CD4-positive, alpha-beta T cell treated with Interleukin-21 for 1 hour (primary cell): Measurements from ENCODE around the gene IPPK.

Experiments
- DNase-seq: peaks from one replicate; pipeline ENCODE4 v3.0.0-alpha.2; 2020

Gene IPPK

DNA sequence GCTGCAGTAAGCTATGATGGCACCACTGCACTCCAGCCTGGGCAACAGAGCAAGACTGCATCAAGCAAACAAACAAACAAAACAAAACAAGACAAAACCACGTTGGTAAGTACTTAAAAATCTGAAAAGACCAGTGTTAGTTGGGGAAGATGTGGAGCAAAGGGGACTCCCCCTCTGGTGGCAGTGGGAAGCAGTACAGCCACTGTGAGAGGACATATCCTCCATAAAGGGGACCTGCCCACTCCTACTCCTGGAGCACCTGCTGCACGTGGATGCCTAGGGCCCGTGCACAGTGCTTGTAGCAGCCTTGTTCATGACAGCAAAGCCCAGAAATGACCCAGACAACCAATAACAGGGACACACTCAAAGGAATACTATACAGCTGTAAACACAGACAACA, 17.0 kb upstream of the IPPK start:
- no peak for DNase-seq

DNA sequence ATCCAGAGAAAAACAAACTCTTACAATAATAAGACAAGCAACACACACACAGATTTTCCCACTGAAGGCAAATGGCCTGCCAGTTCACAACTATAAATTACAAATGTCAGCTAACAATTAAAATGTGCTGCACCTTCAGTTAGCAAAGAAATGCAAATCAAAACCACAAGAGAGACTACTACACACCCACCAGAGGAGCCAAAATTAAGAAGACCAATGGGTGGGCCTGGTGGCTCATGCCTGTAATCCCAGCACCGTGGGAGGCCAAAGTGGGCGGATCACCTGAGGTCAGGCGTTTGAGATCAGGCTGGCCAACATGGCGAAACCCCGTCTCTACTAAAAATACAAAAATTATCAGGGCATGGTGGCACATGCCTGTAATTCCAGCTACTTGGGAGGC, 15.1 kb upstream of the IPPK start:
- no peak for DNase-seq

DNA sequence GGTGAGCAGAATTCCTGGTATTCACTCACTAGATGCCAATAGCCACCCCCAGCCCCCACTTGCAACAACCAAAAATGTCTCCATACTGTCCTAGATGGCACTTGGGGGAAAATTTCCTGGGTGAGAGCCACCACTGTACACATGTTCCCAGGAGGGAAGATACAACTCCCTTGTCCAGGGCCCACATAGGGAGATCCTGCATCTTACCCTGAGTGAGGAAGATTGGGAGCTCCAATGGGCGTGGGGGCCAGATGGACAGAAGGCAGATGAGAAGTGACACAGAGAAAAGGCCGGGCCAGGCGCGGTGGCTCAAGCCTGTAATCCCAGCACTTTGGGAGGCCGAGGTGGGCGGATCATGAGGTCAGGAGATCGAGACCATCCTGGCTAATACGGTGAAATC, 12.3 kb upstream of the IPPK start:
- no peak for DNase-seq

DNA sequence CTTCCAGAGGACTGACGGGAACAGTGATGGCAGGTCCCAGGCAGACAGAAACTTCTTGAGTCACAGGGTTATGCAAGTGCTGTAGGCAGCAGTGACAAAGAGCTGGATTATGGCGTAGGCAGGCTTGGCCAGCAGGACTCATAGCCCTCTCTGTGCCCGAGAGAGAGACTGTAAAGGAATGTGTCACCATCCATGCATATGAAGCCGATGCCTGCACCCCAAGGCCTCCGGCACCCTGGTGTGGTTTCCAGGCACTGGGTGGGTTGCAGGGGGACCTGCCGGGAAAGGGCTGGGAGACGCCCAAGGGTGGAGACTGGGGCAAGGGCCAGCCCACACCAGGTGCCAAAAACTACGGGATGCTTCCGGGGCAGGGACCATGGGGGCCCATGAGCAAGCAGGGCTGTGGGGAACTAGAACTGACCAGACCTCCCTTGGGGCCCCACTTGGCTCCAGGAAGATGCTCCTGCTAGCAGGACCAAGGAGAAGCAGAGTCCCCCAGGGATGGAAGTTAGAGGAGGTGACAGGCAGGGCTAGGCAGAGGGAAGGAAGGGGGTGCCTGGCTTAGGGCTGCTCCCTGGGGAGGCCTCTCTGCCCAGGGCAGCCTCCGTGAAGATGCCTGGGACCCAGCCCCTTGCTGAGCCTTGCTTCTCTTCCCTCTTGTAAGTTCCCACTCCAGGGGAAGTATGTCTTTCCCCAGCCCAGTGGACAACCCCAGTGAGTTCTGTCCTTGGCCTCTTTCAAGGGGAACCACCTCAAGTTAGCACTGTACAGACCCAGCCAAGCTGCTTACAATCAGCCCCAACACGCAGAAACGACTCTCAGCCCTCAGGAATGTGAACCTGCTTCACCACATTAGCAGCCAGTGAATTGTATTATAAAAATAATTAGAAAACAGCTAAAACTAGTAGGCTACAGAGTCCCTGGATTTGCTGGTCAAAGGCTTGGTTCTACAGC, 10.5 kb upstream of the IPPK start:
- DNase-seq, result no peak

DNA sequence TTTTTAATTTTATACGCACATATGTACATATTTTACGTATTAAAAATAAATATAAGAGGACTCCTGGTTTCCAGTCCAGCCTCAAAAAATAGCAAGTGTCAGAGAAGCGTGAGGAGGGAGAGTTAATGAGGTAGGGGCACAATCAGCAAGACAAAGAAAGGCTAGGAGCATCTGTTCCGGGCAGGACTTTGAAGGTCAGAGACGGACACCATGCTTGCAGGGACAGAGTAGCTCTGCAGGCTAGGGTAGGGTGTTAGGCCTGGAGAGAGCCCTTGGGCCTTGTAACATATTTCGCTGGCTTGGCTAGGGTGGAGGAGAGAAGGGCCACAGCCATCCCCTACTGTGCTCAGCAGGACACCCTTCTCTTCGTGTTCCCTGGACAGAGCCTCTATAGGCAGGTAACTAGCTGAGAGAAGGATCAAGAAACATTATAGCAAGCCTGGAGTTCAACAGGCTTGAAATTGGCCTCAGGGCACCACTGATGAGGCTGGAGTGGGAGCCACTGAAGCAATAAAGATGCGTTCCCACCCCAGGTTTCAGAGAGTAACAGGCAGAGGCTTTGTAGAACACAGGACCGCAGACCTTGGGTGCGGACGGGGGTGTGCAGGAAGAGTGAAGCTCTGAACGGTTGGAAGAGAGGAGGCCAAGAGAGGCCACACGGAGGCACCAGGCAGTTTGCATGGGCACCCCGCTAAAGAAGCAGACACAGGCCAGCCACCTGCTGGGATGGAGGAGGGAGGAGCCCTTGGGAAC, 9.7 kb upstream of the IPPK start:
- no peak for DNase-seq

DNA sequence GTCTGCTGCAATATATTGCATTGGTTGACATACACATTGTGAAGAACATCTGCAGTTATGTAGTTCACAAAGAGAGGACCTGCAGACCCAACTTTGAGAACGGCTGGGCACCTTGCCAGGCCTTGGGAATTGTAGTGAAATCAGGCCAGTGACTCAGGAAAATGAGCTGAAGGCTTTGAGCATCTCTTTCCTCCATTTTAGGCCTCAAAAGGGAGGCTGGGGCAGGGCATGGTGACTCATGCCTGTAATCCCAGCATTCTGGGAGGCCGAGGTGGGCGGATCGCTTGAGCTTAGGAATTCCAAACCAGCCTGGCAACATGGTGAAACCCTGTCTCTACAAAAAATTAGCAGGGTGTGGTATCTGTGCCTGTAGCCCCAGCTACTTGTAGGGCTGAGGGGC, 1.4 kb upstream of the IPPK start:
- no peak for DNase-seq

DNA sequence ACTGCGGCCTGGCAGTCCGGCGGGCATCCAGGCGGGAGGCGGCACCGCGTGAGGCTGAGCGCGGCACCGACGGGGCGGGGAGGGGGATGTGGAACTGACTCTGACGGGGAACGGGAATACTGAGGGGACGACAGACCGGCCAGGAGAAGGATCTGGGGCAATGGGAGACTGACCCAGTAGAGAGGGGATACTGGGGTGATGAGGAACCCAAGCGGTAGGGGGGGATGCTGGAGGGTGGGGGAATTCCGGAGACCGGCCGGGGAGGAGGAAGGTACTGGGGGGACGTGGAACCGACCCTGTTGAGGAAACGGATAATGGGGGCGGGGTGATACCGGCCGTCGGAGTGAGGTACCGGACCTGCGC, 423 bp downstream of the IPPK start:
- no peak for DNase-seq

DNA sequence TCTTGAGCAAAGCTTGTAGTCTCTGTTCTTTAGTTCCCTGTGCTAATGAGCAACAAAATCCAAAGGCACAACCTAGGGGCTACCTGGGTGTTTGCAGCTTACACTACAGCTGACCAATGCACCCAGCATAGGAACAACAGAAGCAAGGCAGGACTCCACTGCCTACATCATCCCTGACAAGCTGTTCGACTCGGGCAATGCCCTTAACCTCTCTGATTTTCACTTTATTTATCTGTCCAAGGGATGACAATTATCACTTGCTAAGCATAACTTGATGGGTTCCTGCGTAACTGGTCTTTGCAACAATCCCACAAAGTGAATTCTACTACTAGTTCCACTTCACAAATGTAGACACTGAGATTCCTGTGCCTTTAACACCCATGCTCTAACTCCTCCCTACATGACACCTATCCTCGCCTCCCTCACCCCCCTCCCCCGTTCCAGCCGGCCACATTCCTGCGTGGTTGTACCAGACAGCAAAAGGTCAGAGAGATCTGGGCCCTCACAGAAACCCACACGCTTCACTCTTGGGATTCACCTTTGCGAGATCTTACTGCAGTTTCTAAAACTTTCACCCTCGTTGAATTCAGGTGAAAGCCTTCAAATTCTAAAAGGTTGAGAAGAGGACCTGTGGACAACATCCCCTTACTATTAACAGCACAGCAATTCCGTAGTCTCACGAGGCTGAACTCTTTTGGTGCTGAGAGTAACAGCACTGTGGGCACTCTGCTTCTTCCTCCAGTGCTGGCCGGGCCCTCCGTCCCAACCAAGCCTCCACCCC, 995 bp downstream of the IPPK start:
- peak; percentile 36 for DNase-seq

DNA sequence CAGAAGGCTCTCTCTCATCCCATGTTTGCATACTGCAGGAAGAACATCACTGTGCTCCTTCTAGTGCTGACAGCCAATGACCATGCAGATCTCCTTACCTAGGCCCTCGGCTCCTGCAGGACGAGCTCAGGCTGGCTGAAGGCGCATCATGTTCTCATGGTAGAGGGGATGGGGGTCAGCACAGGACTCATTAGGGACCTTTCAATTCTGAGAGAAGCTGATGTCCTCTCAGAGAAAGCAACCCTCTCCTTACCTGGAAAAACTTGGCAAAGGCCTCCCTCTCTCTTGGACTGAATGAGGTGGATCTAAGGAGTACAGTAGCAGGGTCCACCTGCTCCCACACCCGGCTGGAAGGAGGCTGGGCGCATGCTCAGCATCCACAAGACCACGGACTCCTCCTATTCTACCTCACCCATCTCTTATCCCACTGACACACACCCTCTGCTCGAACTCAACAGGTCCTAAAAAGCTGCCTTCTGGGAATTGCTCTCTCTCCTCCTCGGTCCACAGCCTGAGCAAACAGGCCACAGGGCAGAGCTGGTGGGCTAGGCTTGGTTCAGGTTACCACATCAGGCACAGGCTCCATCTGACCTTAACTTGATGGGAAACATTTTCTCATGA, 2.9 kb downstream of the IPPK start:
- no peak for DNase-seq

DNA sequence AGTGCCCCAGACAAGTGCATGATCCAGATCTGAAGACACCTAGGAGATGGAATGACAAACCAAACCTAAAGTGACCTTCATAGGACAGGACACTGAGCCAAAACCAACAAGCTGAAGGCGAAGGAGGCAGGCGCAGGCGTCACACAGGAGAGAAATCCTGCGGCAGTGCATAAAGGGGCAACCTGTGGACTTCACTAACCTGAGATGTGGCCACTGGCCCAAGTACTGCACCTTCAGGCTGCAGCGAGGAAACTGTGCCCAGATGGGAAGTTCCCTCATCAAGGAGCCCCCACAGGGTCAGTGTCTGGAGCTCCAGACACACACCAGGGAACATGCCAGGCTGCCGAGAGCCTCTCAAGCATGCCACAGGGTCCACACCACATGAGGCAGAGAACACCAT, 3.7 kb downstream of the IPPK start:
- DNase-seq, result no peak

DNA sequence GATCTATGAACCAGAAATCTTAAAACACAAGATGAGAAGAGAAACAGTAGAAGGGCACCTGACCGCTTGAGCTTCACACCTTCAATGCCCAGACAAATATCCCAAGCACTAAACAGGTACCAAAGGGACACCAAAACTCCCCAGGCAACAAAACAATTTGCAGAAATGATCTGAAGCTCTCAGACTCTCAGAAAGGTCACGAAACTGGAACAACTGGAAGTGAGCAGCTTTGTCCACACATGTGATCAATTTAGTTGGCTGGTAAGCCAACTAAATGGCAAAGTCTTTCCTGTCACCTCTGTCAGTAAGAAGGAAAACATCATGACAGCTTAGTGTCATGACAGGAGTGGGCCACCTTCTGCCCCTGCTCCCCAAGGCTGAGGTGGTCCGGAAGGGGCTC, 4.1 kb downstream of the IPPK start:
- DNase-seq, result no peak

DNA sequence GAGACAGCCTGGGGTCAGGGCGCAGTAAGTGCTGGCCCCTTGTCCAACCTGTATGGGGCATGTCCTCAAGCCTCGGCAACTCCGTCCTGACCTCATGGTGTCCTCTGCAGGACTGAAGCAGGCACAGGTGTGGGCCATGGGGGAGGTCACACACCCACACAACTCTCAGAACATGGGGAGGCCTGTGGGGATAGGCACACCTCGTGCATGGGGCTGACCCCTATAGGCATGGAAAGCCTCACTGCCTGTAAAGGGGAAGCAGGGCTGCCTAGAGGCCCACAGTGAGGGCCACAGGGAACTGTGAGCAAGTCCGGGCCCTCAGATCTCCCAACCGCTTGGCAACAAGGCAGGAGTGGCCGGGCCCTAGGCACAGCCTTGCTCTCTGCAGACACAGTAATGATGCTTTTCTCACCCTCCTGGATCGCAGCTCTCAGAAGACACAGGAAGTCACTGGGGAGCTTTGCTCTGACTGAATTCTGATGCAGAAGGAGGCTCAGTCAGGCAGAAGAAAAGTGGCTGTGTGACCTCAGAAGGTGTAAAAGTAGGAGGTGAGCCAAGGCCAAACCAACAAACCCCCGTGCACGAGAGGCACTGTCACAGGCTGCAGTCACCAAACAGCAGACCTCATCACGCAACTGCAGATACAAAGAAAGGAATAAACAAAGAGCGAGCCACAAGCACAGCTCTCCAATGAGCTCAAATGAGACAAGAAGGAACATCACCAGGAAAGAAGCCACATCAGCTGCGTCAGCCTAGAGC, 5.4 kb downstream of the IPPK start:
- DNase-seq, result peak; percentile 28

DNA sequence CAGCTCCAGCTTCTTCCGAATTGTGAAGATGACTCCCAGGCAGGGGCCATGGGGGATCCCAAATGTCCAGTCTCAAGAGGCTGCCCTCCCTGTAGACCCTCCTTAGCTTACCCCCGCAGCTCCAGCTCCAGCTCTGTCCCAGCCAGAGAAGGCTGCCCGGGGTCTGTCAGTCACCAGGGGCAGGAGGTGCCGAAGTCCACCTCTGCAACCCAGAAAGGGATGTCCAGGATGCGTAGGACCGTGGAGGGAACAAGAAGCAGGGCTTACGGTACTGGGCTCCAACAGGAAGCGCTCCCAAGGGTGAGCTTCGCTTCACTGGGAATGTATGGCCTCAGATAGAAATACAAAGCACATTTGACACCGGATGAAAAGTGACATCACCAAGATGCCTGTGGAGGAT, 6.0 kb downstream of the IPPK start:
- DNase-seq, result no peak

DNA sequence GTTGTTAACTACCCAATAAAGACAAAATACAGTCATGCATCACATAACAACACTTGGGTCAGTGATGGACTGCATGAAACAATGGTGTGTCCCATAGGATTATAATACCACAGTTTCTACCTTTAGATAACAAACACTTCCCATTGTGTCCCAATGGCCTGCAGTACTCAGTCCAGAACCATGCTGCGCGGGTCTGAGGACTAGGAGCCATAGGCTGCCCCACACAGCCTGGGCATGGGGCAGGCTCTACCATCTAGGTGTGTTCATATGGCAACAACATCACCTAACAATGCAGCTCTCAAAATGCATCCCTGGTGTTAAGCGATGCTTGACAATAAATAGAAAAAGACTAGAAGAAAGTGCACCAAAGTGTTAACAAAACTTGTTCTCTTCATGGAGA, 6.8 kb downstream of the IPPK start:
- DNase-seq, result no peak

DNA sequence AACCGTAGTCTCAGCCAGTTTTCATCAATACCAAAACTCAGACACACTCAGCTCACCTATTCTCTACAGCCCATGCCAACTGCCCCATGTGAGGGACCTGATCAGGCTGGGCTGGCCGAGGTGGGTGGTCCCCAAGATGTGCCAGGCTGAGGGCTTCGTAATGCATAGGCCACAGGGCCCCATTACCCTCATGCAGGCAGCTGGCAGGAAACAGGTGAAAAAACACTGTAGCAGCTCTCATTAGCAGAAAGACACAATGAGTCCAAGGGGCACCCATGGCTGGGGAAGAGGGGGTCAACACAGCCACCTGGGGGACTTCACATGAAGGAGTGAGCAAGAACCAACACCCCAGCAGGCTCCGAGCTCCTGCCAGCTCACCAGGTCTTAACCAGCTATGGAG, 8.2 kb downstream of the IPPK start:
- DNase-seq, result no peak

DNA sequence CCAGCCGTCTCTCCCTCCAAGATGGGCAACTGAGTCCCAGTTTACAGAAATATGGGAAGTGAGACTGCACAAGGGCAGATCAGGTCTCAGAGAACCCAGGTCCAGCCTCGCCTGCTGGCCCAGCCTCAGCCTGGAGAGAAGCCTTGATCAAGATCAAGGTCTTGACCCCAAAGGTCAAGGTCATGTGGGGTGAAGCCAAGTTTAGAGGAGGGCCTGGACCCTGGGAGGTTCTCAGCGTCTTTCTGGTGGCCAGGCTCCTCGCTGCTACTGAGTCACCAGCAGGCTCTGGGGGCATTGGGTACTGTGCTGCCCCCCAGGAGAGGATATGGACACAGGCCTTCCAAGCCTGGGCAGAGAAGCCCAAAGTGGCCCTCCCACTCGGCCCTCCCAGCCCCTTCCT, 8.8 kb downstream of the IPPK start:
- DNase-seq, result no peak

DNA sequence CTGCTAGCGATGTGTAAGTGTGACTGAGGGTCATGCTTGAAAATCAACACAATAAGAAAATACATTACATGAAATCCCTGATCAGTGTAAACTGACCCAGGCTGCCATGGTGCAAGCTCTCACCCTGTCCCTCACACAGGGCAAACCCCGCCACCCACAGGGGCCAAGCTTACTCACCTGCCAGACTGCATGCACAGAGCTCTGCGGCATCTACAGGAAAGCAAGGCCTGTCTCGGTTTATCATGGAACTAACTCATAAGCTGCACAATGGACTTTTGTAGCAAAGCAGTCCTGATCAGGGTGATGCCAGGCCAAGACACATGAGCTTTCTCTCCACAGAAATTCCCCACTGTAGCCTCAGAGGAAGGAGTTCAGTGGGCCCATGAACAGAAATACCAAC, 9.7 kb downstream of the IPPK start:
- DNase-seq, result no peak

DNA sequence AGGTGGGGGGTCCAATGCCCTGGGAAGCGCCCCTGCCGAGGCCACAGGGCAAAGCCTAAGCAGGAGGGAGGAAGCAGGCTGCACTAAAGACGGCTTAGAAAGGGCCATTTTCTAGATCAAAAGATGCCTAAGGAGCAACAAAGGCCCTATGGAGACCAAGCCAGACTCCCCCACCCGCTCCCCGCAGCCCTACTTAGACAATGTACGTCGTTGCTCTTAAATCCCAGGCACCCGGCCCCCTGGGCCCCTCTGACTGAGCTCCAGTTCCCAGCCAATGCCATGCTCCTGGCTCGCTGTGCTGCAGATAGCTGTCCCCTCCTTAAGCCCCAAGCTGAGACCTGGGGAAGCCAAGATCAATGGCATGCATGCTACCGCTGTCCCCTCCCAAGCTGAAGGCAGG, 10.3 kb downstream of the IPPK start:
- no peak for DNase-seq

DNA sequence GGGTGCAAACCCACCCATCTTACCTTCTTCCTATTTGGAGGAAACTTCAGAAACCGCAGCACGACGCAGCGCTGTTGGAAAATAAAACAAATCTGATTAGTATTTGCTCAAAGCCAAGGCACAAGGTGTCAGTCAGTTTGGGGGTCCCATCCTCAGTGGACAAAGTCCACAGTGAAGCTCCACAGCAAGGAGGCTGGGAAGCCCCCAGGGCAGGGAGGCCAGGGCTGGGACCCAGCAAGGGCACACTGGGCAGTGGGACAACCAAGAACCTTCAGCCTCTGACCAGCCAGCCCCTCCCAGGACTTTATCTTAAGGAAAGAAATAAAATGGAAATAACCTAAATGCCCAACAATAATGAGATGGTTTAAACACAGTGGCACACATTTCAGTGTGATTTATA, 11.3 kb downstream of the IPPK start:
- no peak for DNase-seq

DNA sequence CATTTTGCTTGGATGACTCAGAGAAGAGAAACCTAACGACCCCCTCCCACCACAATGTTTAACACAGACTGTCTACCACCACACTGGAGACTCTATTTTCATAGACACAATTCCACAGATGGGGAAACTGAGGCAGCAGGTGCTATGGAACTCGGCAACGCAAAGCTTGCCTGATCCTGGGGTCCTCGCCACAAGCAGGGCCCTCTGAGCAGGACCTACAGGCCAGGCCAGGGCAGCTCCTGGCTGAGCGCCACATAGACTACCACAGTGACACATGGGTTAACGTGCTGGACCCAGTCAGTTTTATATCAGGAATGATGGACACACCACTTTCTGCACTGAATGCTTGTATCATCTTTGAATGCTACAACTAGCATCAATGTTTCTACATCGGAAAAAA, 11.8 kb downstream of the IPPK start:
- DNase-seq, result no peak

DNA sequence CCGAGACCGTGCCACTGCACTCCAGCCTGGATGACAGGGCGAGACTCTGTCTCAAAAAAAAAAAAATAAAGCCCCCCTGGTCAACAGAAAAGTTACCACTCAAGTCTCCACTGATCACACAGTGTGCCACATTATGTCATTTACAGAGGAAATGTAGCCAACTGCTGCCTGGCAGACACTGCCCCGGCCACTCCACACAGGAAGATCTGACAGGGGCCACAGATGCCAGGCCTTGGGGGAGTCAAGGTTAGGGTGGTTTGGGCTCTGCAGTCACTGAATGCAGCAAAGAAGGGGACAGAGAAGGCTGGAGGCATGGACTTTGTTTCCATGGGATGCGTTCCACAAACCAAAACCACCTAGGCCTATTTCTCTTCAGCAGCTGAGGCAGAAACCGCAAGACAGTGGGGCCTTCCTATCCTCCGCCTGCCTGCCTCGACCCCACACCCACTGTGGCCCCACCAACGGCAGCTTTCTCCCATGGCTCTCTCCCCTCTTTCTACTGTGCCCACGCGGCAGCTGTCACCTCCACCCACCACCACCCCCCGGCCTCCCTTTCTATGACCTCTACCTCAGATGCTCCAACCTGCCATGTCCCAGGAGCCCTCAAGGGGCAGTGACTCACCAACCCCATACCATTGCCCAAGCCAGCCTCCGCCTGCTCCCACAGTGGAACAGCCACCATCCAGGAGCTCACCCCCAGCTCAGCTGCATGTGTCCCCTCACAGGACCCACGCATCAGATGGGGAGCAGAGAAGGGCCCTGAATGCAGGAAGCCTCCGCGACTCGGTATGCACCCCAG, 12.4 kb downstream of the IPPK start:
- no peak for DNase-seq

DNA sequence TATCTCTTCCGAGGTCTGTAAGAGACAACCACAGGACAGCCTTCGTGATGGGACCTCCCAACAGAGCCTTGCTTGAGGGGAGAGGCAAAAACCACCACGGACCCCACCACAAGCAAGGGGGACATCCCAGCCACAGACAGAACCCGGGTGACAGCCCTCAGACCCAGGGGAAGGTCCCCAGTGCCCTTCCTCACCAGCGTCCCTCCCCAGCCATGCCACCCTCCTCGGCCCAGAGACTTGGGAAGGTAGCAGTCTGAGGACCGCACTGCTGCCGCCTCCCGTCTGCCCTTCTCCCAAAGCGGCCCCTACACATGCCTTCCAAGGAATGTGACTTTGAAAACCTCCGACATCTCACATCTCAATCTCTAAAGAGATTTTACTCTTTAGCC, 13.4 kb downstream of the IPPK start:
- no peak for DNase-seq
